M059J (cell line): ENCODE data around the gene TOM1L1. TPM values are rescaled to one million over a fixed set of nuclear protein-coding genes. Genes with fewer than 3 reads are reported as not detected.

Experiments used
- DNase-seq: peaks from one replicate; pipeline ENCODE4 v3.0.0-alpha.2; 2012; ENCODE audit warnings: low read depth
- total RNA-seq: library from RNA; depleted of rRNA; stranded (reverse); fragments of >200 nt; shearing (Covaris generic); gene quantifications from 2 replicates; pipeline ENCODE4 v1.2.3, GENCODE V29; 2014

TOM1L1 gene
- total RNA-seq, 1 experiment from 2014 or later = 17.5 TPM

DNA sequence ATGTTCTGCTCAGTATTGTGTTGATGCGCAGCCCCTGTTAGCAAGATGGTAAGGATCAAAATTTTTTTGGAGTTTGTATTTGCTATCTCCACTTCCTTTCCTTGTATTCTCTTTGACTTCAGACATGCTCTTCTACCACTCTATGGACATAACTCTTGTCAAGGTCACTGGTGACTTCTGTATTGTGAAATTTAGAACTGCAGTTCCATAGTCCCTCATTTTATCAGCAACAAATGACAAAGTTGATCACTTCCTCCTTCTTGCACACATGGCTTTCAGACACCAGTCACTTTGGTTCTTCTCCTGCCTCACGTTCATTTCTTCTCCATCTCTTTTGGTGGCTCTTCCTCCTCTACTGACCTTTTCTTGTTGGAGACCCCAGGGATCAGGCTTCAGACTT is 46.7 kb downstream of the TOM1L1 start:
- DNase-seq = no peak

DNA sequence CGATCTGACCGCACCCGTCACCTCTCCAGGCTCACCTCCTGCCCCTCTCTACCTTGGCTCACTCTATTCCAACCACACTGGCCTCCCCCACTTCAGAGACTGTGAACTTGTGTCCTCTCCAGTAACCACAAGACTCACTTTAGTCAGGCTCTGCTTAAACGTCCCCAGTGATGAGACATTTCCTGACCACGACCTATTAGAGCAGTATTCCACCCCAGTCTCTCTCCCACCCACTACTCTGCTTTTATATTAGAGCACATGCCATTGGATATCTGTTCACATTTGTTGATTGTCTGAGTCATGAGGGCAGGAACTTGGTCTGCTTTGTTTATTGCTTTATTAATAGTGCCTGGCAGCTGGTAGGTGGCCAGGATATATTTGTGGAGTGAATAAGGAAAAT is 47.7 kb downstream of the TOM1L1 start:
- peak; percentile 98 for DNase-seq

DNA sequence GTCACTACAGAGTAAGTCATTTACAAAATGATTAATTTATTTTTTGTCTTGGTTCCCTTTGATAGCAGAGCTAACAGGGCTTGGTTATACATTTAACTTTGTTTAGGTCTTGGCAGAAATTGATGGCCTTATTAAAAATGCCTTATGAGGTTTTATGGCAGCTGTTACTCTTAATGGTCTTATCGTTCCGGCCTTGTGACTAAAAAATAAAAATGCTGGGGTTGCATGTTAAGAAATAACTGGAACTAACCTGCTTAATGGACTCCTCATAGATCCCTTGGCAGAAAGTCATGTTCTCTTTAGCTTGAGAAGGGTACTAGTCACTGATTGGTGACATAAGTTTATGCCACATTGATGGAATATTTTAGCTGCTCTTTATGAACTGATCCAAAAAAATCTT is 49.5 kb downstream of the TOM1L1 start:
- DNase-seq = no peak

DNA sequence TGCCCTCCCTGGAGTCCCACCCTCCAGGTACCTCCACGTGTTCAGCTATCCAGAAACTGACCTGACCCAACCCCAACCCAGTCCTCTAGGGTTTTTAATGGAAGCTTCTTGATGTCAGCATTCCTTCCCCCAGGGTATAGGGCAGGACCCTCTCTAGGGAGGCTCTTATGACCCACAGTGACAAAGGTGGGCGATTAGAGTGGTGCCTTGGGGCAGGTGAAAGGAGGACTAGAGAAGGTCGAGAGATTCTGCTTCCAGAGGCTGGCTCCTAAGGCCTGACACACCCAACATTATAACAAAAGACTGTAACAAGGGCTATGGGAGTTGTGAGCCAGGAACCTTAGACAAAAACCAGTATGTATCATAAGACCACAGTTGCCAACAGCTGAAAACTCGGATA is 50.6 kb downstream of the TOM1L1 start:
- no peak for DNase-seq

DNA sequence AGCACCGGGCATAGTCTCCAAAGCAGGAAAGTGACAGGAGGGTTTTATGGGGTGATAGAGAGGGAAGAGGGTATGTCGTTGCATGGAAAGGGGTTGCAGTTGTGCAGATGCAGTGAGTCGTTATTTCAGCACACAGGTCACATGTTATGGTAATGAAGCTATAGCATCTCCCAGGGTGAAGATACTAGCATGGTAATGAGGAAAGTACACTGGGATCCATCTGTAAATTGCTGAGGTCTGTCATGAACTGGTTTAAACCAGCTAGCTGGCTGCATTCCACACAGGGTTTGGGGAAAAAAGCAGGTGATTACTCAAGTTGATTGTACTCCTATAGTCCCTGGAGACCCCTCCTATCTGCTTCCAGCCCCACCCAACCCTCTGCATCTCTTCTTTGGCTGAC is 56.1 kb downstream of the TOM1L1 start:
- DNase-seq = no peak

DNA sequence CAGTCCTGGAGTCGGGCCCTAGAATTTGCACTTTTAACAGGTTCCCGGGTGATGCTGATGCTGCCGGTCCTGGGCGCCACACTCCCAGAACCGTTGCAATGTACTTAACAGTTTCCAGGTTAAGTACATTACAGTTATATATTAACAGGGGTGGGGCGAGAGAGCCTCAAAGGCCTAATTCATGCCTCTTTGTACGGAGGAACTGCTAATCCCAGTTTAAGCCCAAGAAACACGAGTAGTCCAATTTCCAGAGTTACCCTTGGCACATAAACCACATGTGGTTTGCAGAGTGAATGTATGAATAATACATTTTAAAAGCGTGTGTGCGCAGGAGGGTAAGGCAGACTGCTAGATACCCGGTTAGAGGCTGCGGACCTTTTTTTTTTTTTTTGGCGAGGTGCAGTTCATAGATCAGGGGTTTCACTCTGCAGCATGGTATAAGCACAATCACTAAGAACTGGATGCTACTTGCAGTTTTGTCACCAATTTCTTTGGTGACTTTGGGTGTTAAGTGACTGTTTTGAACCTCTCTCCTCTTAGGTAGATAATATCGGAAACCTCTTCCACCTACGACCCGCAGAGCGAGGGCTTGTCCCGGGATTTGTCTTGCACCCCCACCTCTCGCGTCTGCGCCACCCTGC is 67.1 kb downstream of the TOM1L1 start:
- peak; percentile 39 for DNase-seq

DNA sequence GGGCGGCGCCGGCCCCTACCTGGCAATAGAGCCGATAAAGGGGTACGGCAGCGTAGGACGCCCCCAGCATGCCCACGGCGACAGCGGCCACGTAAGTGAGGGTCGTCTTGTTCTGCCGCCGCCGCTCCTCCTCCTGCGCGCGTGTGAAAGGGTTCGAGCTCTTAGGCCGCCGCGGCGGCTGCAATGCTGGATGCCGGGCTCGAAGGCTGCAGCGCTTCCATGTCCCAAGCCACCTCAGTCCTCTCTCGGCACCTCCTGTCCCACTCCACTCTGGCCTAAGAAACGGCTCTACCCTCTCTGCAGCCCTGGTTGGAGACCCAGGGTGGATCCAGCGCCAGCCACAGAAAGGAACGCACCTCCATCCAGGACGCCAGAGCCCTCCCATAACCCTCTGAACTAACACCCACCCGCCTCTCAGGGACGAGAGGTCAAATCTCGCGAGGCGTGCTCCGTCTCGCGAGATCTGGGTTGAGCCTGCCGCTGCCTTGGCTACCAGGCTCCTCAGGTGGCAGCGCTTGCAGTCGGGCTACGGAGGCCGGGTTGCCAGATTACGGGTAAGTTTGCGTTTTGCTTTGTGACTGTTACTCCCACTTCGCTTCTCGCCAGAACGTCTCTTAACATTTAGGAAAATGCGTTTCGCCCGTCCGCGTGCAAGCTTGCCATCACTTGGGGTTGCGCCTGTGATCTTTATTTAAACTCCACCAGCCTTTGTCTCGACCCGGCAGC is 67.8 kb downstream of the TOM1L1 start, which contains the start of the genes COX11 and STXBP4:
Gene COX11 (minus strand): TSS at position 393 of the 726 bp plus-strand sequence. CDS start 8 bp downstream, at position 385.
Gene STXBP4 (plus strand): TSS at position 504 of the 726 bp plus-strand sequence. CDS start 17,455 bp downstream, outside the sequence.
- peak; percentile 95 for DNase-seq

DNA sequence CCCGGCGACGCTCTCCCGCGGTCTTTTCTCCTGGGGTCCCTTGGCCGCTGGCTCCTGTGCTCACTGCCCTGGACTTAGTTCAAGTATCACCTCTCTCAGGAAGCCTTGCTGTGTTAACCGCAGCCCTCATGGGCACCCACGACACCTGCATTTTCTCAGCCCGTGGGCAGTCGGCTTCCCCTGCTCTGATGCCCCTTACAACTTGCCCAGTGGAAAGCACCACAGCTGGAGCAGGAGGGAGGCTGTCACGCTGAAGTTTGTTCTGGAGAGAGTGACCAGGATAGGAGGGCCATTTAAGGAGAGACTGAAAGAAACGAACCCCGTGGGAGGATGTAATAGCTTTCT is 68.3 kb downstream of the TOM1L1 start:
- peak; percentile 40 for DNase-seq

DNA sequence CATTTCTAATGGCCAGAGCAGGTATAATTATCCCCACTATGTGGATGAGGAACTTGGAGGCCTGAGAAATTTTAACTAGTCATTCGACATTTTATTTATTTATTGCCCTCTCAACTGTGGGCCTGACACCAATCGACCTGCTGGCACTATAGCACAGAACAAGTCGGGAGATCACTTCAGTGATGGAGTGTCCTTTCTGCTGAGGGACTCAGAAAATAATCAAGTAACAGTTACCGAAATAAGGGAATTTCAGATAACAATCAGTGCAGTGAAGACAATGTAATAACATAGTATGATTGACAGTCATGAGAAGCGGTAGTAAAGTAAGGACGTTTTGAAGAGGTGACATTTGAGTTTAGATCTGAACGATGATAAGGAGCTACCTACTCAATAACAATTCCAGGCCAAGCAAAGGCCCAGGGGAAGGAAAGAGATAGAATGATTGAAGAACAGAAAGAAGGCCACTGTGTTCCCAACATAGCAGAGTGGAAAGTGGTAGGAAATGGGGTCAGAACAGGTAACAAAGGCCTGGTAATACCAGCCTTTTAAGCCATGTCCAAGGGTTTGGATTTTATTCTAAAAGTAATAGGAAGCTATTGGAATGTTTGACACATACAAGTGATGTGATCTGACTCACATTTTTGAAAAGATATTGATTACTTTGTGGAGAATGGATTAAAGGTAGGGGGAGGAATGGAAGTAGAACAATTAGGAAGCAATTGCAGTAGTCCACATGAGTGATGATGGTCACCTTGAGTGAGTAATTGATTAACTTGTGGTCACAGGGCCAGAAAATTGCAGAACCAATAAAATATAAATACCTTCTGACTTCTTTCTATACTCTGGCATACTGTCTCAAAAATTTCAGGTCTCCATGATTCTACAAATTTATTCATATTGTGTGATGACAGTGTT is 69.3 kb downstream of the TOM1L1 start:
- no peak for DNase-seq

DNA sequence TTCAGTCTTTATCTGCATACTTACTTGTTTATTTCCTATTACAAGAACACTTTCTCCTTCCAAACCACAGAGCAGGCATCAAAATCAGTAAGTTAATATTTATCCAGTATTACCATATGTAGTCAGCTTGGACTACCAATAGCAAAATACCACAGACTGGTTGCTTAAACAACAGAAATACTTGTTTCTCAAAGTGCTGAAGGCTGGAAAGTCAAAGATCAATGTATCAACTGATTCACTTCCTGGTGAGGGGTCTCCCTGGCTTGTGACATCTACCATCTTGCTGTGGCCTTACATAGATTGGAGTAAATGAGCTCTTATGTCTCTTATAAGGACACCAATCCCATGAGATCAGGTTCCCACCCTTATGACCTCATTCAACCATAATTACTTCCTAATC is 70.5 kb downstream of the TOM1L1 start:
- no peak for DNase-seq

DNA sequence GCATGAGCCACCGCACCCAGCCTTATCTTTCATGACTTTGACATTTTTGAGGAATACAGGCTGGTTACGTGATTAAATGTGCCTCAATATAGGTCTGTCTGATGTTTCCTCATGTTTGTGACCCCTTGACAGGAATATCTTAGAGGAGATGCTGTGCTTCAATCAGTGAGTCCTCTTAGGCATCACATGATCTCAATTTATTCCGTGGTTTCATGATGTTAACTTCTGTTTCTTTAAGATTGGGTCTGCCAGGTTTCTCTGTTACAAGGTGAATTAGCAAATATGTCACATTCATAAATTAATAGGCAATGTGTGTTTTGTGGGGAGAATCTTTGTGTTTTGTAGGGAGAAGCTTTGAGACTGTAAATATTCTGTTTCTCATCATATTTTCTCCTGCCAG is 71.2 kb downstream of the TOM1L1 start:
- DNase-seq = no peak

DNA sequence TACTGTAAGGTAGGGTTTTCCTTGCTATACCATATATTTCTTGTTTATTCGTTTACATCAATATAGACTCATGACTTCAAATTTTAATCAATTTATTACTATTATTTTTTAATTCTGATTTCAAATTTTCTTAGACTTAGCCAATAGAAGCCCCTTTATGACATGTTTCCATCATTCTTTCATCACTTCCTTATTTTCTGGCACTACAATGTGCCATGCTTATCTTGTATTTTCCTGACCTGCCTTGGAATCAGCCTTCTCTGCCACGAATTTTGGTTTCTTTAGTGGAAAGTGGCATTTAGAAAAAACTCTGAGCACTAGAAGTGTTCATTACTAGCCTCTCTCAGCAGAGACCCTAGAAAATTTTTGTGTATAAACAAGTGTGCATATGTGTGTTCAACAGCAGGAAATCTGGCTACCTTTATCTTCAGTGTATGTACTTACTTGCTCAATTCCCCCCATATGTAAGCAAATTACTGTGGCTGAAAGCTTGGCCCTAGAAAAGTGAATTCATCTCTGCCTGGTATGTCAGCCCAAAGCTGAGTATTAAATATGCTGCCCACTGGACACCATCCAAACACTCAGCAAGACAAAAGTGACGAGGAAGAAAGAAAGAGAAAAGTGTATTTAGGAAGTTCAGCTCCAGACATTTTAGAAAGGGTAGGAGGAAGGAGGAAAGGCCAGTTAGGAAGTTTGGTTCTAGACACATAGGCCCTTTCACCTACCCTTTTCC is 71.9 kb downstream of the TOM1L1 start:
- DNase-seq = no peak

DNA sequence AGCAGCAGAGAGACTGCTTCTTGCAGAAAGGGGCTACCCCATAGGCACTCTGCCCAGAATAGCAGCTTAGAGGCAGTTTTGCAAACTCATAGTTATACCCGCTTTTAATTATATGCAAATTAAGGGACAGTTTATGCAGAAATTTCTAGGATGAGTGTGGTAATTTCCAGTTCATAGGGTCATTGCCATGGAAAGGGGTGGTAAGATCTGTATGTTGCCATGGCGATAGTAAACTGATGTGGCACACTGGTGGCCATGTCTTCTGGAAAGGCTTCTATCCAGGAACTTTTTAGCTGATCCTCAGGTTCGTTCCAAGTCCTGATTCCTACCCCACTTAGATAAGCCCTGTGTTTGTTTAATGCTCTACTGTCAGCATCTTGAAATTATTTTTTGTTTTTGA is 74.1 kb downstream of the TOM1L1 start:
- DNase-seq = peak; percentile 21

DNA sequence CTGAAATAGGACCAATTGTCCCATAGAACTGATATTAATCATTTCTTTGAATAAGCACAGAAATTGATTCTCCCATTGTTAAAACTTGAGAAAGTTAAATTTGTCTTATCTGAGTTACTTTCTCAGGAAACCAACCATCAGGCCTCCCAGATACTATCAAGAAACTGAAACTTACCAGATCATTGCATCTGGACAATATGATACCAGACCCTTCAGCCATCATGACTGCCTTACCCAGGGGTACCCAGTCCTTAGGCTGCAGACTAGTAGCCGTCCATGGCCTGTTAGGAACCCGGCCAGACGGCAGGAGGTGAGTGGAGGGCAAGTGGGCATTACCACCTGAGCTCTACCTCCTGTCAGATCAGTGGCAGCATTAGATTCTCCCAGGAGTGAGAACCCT is 75.7 kb downstream of the TOM1L1 start:
- no peak for DNase-seq

DNA sequence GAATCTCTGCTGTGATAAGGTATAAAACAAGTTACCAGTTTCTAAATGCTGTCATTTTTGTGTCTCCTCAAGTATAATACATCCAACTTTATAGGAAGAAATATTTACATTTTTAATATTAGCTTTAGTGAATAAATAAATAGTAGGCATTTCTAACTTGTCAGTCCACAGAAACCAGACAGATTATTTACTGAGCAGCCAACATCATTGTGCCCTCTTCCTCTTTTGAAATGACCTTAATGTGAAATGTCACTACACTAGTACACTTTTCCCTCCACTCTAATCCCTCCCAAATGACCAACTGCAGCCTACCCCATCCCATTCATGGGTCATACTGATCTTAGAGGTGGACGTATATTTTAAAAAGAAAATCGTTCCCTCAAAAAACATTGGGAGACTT is 77.1 kb downstream of the TOM1L1 start:
- DNase-seq = no peak

DNA sequence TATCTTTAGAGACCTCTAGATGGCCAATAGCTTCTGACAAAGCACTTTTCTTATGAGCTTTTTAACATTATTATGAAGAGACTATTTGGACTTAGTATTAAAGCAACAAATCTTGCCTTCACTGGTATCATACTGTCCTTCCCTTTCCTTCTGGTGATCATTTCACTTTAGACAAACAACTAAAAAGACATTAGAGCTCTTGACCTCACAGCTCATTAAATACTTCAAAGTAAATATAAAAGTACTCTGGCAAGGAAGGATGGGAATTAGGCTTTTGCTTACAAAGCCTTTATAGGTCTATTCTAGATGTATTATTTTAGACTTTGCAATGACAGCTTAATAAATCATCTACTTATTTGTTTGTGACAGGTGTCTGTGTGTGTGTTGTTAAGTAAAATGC is 79.0 kb downstream of the TOM1L1 start:
- no peak for DNase-seq

DNA sequence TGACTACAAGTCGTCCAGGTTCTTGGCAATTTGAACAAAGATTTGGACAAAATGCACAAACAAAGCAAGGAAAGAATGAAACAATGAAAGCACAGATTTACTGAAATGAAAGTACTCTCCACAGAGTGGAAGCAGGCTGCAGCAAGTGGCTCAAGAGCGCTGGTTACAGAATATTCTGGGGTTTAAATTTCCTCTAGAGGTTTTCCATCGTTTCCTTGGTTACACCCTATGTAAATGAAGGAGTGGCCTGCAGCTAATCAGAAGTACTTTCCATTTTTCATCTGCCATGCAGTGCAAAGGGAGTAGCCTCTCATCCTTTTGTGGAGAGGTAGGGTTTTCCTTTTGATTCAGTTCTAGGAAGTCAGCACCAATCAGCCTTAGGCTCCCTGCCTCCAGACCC is 79.7 kb downstream of the TOM1L1 start:
- no peak for DNase-seq

DNA sequence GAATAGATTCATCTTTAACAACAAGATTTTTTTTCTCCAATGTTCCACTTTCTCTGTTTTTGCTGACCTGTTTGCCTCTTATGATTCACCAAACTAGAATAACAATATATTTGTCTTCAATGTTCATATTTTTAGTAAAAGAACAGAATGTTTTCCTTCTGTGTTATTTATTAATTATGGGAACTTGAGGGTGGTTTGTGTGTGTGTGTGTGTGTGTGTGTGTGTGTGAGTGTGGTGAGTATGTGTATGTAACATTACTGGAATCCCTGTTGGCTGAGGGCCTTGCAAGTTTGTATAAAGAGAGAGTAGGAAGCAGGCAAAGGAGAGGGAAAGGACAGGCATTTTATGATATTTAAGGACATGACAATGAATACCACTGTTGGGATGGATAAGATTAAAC is 81.7 kb downstream of the TOM1L1 start:
- DNase-seq = no peak

DNA sequence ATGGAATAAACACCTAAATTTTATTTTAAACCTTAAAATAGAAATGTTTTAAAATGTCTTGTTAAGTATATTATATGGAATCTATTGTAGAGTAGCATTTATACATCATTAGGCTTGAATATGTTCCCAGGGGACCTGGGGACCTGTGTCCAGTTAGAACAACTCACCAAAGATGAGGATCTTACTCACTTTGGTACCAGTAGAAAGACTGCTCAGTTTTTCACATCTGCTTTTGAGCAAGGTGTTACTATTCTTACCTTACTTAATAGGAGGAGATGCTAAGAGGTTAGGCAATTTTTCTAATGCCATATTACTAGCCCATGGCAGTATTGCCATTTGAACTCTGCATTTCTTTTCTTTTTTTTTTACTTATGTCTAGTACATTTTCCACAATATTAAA is 82.6 kb downstream of the TOM1L1 start:
- no peak for DNase-seq

DNA sequence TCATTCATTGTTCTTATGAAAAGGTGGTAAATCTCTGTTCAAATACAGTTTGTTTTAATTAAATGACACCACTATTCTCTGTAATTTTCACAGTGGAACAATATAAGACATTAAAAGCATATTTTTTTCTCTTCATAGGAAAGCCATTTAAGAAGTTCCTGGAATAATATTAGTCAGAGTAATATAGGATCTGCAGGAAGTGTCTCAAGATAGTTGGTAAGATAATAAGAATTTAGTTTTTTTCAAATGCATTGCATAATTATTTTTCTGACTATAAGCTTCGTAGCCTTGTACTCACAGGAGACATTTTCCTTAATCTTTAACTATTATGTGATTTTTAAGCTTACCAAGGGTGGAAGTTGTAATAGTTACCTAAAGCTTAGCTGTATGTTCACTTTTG is 84.8 kb downstream of the TOM1L1 start:
- no peak for DNase-seq

DNA sequence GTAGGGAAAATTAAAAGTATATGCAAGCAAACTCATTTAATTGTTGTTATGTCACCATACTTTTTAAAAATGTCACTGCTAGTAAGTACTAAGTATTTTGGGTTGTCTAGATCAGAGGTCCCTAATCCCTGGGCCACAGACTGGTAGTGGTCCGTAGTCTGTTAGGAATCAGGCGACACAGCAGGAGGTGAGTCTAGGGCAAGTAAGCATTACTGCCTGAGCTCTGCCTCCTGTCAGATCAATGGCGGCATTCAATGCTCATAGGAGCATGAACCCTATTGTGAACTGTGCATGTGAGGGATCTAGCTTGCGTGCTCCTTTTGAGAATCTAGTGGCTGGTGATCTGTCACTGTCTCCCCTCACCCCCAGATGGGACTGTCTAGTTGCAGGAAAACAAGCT is 89.5 kb downstream of the TOM1L1 start:
- no peak for DNase-seq

DNA sequence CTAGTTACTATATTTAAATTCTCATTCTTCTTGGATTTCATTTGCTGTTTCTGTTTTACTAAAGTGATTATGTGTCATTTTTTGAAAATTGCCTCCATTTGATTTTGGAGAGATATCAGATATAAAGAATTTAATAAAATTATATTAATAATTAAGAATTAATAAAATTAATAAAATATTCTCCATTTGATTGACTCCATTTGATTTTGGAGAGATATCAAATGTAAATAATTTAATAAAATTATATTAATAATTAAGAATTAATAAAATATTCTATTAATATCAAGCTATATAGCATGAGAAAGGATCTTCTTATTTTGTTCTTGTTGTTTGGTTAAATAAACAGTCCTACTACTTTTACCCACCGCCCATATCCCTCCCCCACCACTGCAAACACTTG is 90.9 kb downstream of the TOM1L1 start:
- DNase-seq = no peak
